RWPE2 (cell line): ENCODE results near the gene GPR89B.
"Not testable (repeated sequence)": the region's sequence is repeated elsewhere in the genome, so short reads cannot be mapped to it uniquely, and the experiment has no call there.

Experiments
- ATAC-seq: fragments of 200-7000 bp; cut with Tn5 transposase; 3 replicates; pipeline ENCODE4 v1.9.1; 2021; ENCODE audit warnings: low read depth
- DNase-seq: peaks from one replicate; pipeline ENCODE4 v3.0.0-alpha.2; 2020; ENCODE audit warnings: low spot score
- H3K27ac ChIP-seq: fragments of 450-650 bp; 2 replicates; pipeline ENCODE4 v1.5.1; 2017; ENCODE audit warnings: mild to moderate bottlenecking; ENCODE audit not compliant: poor library complexity, severe bottlenecking
- H3K27me3 ChIP-seq: fragments of 250-450 bp; sonication (Bioruptor Pico); 2 replicates; pipeline ENCODE4 v1.5.1; 2021; ENCODE audit warnings: mild to moderate bottlenecking, moderate library complexity; ENCODE audit not compliant: insufficient read depth, poor library complexity, severe bottlenecking
- H3K36me3 ChIP-seq: fragments of 250-450 bp; sonication (Bioruptor Pico); 2 replicates; pipeline ENCODE4 v1.5.1; 2020; ENCODE audit warnings: low read depth, mild to moderate bottlenecking, moderate library complexity
- H3K4me1 ChIP-seq: fragments of 250-450 bp; sonication (Bioruptor Pico); 2 replicates; pipeline ENCODE4 v1.5.1; 2021; ENCODE audit warnings: mild to moderate bottlenecking, moderate library complexity; ENCODE audit not compliant: insufficient read depth, poor library complexity, severe bottlenecking
- H3K4me3 ChIP-seq: fragments of 250-450 bp; sonication (Bioruptor Pico); 2 replicates; pipeline ENCODE4 v1.5.1; 2021; ENCODE audit warnings: mild to moderate bottlenecking, moderate library complexity; ENCODE audit not compliant: severe bottlenecking
- H3K9me3 ChIP-seq: fragments of 250-450 bp; sonication (Bioruptor Pico); 2 replicates; pipeline ENCODE4 v1.5.1; 2021; ENCODE audit warnings: mild to moderate bottlenecking, moderate library complexity; ENCODE audit not compliant: severe bottlenecking
- CTCF ChIP-seq: fragments of 450-650 bp; IDR thresholded peaks from one replicate; pipeline ENCODE4 v1.5.1; 2017; ENCODE audit warnings: mild to moderate bottlenecking, moderate library complexity; ENCODE audit not compliant: poor library complexity, severe bottlenecking

Gene GPR89B

GRCh38 chr1:147928236-147929132 is at the start of gene GPR89B:
Gene GPR89B (plus strand): TSS chr1:147928420. CDS start chr1:147928537, 117 bp downstream.
- peak within 1 kb of the TSS; percentile 67 for H3K4me3 ChIP-seq
- peak; percentile 98 for ATAC-seq
- H3K27me3 ChIP-seq, H3K9me3 ChIP-seq, H3K27ac ChIP-seq, H3K4me1 ChIP-seq, H3K36me3 ChIP-seq: not testable (repeated sequence)
- DNase-seq, result peak; percentile 88

- no peak overlapping the region for H3K4me3 ChIP-seq
- ATAC-seq (no peak), DNase-seq (no peak)
- no peaks in the 10 kb centered on the region for H3K27me3 ChIP-seq
- H3K36me3 ChIP-seq, result no peaks in the 10 kb centered on the region
- no peaks in the 10 kb centered on the region for H3K9me3 ChIP-seq
- no peaks in the 10 kb centered on the region for H3K4me1 ChIP-seq
- no peak overlapping the region for H3K27ac ChIP-seq
- no peak for TF ChIP-seq CTCF
Measured at GRCh38 chr1:147879911-147880310, 48.3 kb upstream of the GPR89B start.

GRCh38 chr1:147882535-147882934 is 45.7 kb upstream of the GPR89B start:
- ATAC-seq (no peak), DNase-seq (no peak)
- Histone ChIP-seq H3K4me3 (no peak overlapping the region), H3K4me1 (no peaks in the 10 kb centered on the region), H3K9me3 (no peaks in the 10 kb centered on the region), H3K27me3 (no peaks in the 10 kb centered on the region), H3K36me3 (no peaks in the 10 kb centered on the region), H3K27ac (no peak overlapping the region)
- no peak for TF ChIP-seq CTCF

- Histone ChIP-seq H3K9me3 (no peaks in the 10 kb centered on the region), H3K27ac (no peak overlapping the region), H3K27me3 (no peaks in the 10 kb centered on the region), H3K4me1 (peaks cover 4% of the 10 kb centered on the region), H3K36me3 (no peaks in the 10 kb centered on the region), H3K4me3 (no peak overlapping the region)
- peak; percentile 75 for DNase-seq
- ATAC-seq, result peak; percentile 95
- peak; percentile 86 for TF ChIP-seq CTCF
Measured at GRCh38 chr1:147890177-147890790, 37.9 kb upstream of the GPR89B start.

- no peak for TF ChIP-seq CTCF
- ATAC-seq, result no peak
- H3K27ac ChIP-seq, result no peak overlapping the region
- H3K4me3 ChIP-seq, result no peak overlapping the region
- H3K4me1 ChIP-seq, result peaks cover 4% of the 10 kb centered on the region
- no peaks in the 10 kb centered on the region for H3K27me3 ChIP-seq
- no peaks in the 10 kb centered on the region for H3K36me3 ChIP-seq
- no peak for DNase-seq
- no peaks in the 10 kb centered on the region for H3K9me3 ChIP-seq
Measured at GRCh38 chr1:147891088-147891487, 37.1 kb upstream of the GPR89B start.
